NCI-H2029 (cell line): ENCODE data around the gene NSMCE3.
A peak's percentile ranks its signal among the peaks of the same experiment; 100 is the strongest.

Experiments used
- DNase-seq: peaks from one replicate; lab custom pipeline; 2025; lab: John Stamatoyannopoulos, UW

NSMCE3 gene

DNA sequence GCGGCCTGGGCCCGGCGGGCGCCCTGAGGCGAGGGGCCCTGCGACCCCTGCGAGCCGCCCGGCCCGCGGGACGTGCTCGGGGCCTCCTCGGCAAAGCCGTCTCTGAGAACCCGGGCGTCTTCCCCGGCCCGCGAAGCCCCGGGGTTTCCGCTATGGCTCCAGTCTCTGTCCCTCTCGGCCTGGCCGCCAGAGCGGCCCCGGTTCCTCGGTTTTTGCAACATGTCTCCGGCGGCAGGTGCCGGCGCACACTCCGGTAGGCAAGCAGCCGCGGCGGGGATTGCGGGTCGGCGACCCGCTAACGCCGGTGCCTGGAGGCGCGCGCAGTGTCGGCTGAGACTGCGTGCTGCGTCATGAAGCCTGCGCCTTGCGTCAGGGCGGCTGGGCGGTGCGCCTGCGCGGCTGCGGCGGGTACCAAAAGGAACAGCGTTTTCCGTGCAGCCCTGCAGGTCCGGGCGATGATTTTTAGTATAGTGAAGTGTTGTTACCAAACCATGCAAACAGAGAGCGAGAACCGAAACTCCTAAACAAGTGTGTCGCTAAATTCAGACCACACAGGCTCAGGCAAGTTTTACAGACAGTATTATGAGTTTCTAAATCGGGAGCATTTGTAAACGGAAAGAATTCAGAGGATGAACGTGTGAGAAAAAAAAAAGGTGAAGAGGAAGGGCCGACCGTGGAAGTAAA lies at the start of gene NSMCE3:
Gene NSMCE3, minus strand, starts transcription at position 338 of the 684 bp plus-strand sequence. Its CDS starts 117 bp downstream, at position 221.
- DNase-seq: peak; percentile 34

DNA sequence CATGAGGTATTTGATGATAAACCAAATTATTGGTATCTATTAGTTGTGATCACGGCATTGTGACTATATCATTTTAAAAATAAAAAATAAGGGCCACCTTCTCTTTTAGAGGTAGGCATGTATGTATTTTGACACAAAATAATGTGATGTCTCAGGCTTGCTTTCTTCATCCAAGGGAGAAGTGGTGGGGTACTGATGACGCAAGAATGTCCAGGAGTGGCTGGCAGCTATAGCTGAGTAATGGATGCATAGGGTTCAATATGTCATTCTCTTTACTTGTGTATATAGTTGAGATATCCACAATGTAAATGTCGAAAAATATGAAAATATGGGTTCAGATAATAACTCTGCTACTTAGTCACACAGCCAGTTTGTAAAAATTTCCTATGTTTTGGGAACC lies 46.8 kb upstream of the NSMCE3 start:
- no peak for DNase-seq

DNA sequence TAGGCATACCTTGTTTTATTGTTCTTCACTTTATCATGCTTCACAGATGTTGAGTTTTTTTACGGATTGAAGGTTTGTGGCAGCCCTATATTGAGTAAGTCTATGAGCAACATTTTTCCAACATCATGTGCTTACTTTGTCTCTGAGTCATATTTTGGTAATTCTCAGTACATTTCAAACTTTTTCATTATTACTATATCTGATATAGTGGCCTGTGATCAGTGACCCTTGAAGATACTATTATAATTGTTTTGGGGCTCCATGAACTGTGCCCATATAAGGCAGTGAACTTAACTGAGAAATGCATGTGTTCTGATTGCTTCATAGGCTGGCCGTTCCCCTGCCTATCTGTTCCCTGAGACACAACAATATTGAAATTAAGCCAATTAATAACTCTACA lies 42.8 kb upstream of the NSMCE3 start:
- DNase-seq: no peak

GRCh38 chr15:29311696-29312095 lies 42.1 kb upstream of the NSMCE3 start:
- no peak for DNase-seq

DNA sequence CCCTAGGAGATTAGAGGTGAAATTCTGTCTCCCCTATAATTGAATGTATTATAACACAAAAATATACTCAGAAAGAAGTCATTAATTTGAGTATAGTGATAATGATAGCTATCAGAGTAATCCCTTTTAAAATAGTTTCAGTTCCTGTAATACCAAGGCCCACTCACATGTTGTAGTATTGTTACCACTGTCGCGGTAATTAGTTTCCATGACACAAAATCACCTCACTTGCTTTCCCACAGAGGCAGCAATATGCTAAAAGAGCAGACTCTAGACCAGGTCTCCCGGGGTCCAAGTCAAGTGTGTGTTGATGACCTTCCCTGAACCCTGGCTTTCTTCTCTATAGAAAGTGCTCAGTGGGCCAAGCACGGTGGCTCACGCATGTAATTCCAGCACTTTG lies 39.5 kb upstream of the NSMCE3 start:
- DNase-seq: no peak

GRCh38 chr15:29308299-29308698 lies 38.7 kb upstream of the NSMCE3 start:
- no peak for DNase-seq

- no peak for DNase-seq
Measured at GRCh38 chr15:29305556-29305955, 35.9 kb upstream of the NSMCE3 start.

DNA sequence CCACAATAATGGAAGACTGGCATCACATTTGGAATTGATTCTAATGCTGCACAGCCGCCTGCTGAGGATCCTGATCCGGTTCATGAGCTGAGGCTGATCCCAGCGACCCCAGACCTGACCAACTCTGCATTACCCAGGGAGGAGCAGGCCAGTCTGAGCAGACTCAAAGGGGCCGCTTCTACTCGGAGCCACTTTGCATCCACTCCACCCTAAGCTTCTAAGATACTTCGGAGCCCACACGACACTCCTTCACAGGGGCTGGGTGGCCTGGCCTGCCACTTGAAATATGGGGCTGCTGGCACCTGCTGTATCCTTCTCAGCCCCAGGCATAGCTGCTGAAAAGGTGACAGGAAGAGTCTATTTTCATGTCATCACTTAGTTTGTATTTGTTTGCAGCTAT lies 33.2 kb upstream of the NSMCE3 start:
- DNase-seq: no peak

- DNase-seq: no peak
Measured at GRCh38 chr15:29299784-29300183, 30.2 kb upstream of the NSMCE3 start.

DNA sequence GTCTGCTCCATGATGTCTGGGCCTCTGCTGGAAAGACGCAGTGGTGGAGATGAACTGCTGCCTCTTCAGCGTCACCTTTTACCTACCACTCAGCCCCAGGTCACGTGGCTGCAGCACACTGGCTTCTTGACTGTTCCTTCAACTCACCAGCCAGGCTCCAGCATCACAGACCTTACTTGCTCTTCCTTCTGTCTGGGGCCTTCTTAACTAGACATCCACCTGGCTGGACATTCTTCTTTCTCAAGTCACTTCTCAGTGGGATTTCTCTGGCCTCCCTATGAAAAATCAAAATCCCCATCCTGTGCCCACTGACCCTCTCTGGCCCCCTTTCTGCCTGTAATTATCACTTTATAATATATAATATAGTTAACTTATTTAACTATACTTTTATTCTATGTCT lies 29.7 kb upstream of the NSMCE3 start:
- DNase-seq: no peak

DNA sequence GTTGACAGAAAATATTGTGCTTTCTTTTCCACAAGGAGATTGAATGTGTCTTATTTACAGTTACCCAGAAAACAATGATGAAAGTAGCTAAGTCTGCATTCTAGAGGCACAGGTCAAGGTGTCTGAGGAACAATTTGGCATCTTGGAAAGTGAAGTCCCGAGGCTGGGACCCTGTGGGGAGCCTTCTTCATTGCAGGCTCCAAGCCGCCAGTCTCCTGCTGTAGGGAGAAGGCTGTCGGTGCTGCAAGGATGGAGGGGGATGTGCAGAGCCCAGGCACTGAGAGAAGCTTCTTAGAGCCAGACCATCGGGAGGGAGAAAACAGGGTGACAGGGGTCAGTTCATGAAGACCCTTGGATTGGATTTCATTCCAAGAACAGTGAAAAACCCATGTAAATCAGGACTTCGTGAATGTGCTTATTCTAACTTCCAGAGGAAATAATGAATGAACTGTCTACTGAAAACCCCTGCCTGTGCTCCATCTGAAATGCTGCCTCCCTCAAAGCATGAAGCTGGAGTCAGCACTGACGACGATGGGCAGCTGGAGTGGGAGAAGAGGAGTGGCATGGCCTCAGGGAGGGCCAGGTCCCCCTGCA lies 25.2 kb upstream of the NSMCE3 start:
- DNase-seq: no peak

DNA sequence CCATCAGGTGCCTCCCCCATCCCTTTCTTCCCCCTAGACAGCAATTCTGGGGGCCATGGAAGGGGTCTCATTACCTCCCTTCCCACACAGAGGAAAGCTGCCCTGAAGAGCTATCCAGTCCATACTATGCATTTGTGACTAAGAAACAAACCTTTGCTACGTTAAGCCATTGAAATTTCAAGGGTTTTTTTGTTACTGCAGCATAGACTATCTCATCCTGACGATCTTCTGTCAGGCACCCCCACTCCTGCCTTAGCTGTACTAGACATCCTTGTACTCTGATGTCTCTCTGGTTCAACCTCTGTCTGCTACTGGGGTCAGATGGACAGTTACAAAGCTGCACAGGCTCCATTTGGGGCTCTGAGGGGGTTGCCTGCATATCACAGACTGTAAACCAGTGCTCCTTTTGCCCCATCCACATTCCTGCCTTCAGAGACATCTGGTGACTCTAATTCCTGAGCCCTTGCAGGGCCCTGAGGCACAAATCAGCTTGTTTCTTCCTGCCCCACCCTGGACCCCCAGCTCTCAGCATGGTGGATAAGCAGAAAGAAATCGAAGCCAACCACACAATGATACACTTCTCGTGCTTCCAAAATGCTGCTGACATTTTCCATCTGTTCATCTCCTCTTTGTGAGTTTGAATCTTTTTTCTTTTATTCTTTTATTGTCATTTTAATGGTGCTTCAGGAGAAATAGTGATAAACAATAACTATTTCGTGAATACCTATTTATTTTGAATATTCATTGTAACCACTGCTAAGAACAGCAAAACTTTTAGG lies 21.6 kb upstream of the NSMCE3 start:
- no peak for DNase-seq

GRCh38 chr15:29289173-29289572 lies 19.6 kb upstream of the NSMCE3 start:
- no peak for DNase-seq

- DNase-seq: no peak
Measured at GRCh38 chr15:29285386-29285785, 15.8 kb upstream of the NSMCE3 start.

DNA sequence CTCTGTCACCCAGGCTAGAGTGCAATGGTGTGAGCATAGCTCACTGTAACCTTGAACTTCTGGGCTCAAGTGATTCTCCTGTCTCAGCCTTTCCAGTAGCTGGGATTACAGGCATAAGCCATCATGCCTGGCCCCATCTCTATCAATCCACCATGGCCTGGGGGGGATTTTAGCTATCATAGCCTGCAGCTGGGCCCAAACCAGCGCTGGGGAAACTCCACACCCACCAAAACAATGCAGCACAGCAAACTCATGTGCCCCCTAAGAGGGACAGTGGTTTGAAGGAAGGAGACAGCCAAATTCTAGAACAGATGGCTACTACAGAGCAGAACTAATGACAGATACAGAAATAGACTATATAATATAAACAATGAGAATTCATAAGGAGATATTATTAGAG lies 13.8 kb upstream of the NSMCE3 start:
- no peak for DNase-seq

DNA sequence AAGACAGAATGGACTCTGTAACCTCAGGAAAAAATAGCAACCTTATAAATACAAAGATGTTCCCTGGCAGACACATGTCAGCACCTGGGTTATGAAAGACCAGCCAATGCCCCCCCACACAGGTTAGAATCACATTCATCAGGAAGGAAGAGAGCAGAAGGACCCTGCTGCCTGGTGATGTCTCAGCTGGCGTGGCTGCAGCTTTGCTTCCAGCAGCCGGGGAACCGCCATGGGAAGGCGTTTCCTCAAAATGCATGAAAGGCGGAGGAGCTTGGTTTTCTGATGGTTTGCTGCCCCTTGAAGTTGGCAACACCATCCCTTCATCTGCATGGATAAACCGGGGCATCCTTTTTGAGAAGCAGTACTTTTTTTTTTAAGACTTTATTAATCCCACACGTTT lies 10.9 kb upstream of the NSMCE3 start:
- DNase-seq: no peak

DNA sequence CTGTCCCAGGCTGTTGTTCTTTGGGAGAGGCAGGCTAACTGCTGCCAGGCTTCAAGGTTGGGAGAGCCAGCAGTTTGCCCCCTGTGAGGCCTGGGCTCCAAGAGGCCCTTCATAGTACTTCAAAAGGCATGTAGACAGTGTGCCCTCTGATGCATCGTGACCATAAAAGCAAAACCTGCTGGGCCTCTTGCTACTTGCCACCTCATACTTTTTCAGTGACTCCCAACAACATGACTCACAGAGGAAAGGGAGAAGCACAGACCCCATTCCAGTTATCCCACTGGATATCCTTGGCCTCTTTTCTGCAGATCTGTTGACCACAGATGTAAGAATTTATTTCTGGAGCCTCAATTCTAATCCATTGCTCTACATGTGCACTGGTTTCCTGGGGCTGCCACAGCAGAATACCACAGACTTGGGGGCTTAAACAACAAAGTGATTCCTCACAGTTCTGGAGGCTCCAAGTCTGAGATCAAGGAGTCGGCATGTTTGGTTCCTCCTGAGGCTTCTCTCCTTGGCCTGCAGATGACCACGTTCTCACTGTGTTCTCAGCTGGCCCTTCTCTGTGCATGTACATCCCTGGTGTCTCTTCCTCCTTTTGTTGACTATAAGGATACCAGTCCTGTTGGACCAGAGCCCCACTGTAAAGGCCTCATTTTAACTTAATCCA lies 8.9 kb upstream of the NSMCE3 start:
- DNase-seq: no peak

GRCh38 chr15:29276366-29276765 lies 6.7 kb upstream of the NSMCE3 start:
- DNase-seq: no peak

GRCh38 chr15:29275855-29276254 lies 6.2 kb upstream of the NSMCE3 start:
- DNase-seq: no peak

- no peak for DNase-seq
Measured at GRCh38 chr15:29274946-29275345, 5.3 kb upstream of the NSMCE3 start.

- DNase-seq: no peak
Measured at GRCh38 chr15:29272219-29272618, 2.6 kb upstream of the NSMCE3 start.

DNA sequence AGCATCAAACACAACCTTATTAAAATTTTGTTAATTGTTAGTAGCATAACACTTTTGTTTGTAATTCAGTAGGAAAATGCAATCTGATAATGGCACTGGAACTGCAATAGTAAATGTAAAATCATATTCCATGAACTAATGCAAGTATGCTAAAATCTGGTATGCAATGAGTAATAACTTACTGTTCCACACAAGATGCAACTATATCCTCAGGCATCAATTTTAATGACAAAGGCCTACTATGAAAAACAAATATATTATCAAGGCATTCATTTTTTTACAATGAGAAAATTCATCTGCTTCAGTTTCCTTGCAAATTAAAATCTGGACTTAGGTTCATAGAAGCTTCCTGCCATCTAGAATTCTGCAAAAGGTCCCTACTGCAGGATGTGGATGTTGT lies 1.4 kb upstream of the NSMCE3 start:
- no peak for DNase-seq
